Placental epithelial cell (primary cell): ENCODE measurements around the gene WASF1. TPM values are rescaled to one million over a fixed set of nuclear protein-coding genes. Genes with fewer than 3 reads are reported as not detected.

ENCODE experiments used
- total RNA-seq: library from RNA; depleted of rRNA; stranded (reverse); fragments of >200 nt; gene quantifications from 2 replicates; pipeline ENCODE4 v1.2.3, GENCODE V29; 2012

WASF1 gene
- 5.1 and 5.4 TPM in 2 replicates for total RNA-seq

GRCh38 chr6:110179406-110180227, at the start of gene WASF1:
Gene WASF1, minus strand, starts transcription at chr6:110179670. Its CDS starts 52,069 bp downstream, at chr6:110127601.

DNA sequence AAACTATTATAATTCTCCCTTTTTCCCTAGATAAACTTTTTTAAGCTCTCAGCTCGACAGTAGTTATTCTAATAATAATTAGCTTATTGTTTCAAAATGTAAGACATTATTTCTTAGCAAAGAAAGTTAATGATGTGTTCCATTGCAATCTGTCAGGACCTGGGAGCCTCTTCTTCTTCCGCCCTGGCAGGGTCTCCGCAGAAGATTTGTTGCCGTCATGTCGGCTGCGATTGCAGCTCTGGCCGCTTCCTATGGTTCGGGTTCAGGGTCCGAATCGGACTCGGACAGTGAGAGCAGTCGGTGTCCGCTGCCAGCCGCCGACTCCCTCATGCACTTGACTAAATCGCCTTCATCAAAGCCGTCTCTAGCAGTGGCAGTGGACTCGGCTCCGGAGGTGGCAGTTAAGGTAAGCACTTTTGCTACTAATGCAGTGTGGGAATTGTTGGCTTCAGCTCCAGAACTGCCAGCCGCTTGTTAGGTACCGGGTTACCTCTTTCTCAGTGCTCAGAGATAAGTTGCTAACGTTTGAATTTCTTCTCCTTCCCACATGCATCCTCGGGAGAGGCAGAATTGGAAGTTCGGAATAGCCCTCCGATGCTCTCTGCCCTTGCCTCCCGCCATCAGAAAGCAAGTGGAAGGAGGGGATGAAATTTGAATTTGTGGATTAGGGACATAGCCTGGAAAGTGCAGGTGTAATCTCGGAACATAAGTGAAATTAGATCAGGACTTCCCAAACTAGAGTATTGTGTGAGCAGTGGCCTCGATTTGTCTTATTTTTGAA, 948 bp upstream of the WASF1 start, which contains the start of gene CDC40:
Gene CDC40, plus strand, starts transcription at position 200 of the 781 bp plus-strand sequence. Its CDS starts 18 bp downstream, at position 218.

Other genes starting within 250 kb of the WASF1 start
- not detected in 2 replicates for gene GPR6, start 201.4 kb downstream of the WASF1 start, total RNA-seq
- gene CDC40, start 757 bp upstream of the WASF1 start, total RNA-seq = 11.7 and 14.5 TPM in 2 replicates
- not detected in 2 replicates for gene METTL24, start 178.7 kb upstream of the WASF1 start, total RNA-seq
- gene DDO, start 235.9 kb upstream of the WASF1 start, total RNA-seq = not detected in 2 replicates